ENCODE data around the gene HMGCL. TPM values are rescaled to one million over a fixed set of nuclear protein-coding genes. Genes with fewer than 3 reads are reported as not detected.
"Not testable (repeated sequence)": the region's sequence is repeated elsewhere in the genome, so short reads cannot be mapped to it uniquely, and the experiment has no call there.

Gene HMGCL
- 34.0 TPM for polyA plus RNA-seq (2013, experiment 1 of 2; ENCODE audit: insufficient read length)
- polyA plus RNA-seq (2013, experiment 2 of 2; ENCODE audit: insufficient read length), result 34.4 TPM

GRCh38 chr1:23825076-23825761 is at the start of gene HMGCL:
Gene HMGCL, minus strand, starts transcription at chr1:23825429. Its CDS starts 14 bp downstream, at chr1:23825415.
- peak; percentile 88 for DNase-seq

- DNase-seq, result no peak
These were observed 47.2 kb upstream of the HMGCL start for GRCh38 chr1:23872421-23872820.

DNA sequence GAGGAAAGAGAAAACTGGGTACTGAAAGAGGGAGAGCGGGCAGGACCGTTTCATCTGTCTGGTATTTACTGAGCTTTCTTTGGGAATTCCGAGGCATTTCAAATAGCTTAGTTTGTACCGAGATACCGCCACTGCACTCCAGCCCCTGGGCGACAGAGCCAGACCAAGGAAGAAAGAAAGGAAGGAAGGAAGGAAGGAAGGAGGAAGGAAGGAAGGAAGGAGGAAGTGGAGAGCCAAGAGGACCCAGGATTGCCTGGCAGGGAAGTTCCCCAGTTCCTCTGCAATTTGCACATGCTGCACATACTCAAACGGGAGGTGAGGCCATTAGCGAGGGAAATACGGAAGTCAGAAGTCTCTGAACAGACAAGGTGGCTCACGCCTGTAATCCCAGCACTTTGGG is 43.8 kb upstream of the HMGCL start:
- DNase-seq, result no peak

DNA sequence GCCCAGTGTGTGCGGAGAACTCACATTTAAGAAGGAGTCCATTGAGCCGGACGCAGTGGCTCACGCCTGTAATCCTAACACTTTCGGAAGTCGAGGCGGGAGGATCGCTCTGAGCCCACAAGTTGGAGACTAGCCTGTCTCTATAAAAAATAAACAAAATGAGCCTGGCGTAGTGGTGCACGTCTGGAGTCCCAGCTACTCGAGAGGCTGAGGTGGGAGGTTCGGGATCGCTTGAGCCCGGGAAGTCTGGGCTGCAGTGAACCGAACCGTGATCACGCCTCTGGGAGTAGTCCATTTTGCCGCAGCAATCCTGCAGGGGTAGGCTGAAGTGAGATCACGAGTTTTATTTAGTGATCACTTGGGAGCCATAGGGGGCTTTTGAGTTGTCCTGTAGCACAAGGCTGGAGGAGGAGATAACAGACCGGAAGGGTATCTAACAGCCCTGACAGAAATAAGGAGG is 43.4 kb upstream of the HMGCL start:
- DNase-seq, result no peak

- peak; percentile 77 for DNase-seq
These were observed 42.8 kb upstream of the HMGCL start, which contains the start of gene FUCA1 for GRCh38 chr1:23867895-23868556. Gene FUCA1, minus strand, starts transcription at chr1:23868290. Its CDS starts 4 bp downstream, at chr1:23868286.

DNA sequence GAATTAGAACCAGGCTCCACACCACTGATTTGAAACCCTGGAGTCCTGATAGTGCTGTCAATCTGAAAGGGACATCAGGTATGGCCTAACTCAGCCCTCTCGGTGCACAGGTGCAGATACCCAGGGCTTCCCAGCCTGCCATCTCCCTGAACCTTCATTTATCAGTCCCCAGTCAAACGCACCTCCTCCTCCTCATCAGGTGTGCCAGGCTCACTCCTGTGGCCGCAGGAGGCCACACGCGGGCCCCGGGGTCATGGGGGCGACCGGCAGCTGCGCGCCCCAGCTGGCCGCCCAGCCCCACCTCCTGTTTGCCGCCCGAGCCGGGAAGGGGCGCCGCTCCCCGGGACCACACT is 42.3 kb upstream of the HMGCL start:
- no peak for DNase-seq

DNA sequence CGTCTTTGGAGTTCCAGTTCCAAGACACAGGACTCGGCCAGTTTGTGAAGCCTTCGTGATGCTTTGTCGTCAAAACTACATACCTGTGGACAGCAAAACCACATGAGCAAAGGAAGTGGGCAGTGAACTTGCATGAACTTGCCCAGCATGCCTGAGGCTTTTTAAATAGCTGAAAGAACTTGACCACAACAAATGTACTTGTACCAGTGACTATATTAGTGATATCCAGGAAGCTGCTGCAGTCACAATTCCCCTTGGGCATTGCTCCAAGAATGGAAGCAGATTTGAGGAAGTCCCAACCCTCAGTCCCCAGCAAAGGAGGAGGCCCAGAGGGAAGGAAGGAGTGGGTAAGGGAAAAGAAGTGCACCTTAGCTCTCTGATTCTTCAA is 40.3 kb upstream of the HMGCL start:
- DNase-seq, result peak; percentile 33

DNA sequence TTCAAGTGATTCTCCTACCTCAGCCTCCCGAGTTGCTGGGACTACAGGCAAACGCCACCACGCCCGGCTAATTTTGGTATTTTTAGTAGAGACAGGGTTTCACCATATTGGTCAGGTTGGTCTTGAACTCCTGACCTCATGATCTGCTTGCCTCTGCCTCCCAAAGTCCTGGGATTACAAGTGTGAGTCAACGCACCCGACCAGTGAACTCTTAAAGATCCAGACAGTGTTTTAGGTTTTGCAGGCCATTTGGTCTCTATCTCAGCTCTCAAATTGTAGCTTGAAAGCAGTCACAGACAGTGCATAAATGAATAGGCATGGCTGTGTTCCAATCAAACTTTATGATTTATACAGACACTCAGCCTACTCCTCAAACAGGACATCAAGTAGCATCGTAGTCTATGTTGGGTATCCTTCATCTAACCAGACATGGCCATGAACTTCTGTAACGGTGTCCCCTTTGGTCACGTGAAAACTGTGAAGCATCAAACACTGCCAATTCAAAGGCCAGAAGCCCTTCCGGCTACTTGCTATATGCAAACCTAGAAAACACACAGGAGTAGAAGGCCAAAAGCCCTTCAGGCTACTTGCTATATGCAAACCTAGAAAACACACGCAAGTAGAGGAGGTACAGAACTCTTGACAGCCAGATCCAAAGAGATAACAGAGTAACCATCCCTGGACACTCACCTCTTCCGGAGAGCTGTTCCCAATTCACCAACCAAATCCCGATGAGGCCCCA is 39.7 kb upstream of the HMGCL start:
- DNase-seq, result no peak

DNA sequence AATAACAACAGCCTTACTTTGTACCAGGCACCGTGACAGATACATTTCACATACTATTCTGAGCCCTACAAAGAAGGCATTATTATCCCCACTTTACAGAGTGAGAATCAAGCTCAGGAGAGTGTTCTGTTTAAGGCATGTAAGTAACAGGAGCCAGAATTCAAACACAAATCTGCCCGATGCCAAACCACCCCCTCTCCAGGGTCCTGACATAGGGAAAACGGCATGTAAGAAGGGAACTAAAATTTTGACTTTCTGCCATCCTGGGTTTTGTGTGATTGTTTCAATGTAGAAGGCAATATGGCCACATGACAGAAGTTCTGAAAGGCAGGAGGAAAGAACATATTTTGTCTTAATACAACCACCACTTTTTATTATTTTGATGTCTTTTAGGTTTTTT is 37.4 kb upstream of the HMGCL start:
- no peak for DNase-seq

DNA sequence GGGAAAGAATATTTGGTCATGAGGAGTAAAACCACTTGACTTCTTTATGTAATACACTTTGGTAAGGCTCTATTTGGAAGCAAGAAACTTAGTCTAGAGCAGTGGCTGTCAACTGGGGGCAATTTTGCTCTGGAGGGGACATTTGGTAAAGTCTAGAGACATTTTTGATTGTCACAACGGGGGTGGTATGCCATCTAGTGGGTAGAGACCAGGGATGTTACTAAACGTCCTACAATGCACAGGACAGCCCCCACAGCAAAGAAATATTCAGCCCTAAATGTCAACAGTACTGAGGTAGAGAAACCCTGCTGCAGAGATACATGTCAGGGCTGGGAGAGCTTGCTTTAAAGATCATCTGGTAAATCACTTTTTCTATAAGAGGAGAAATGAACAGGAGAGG is 29.3 kb upstream of the HMGCL start:
- DNase-seq, result no peak

- not testable (repeated sequence) for DNase-seq
These were observed 27.9 kb upstream of the HMGCL start for GRCh38 chr1:23853124-23853523.

DNA sequence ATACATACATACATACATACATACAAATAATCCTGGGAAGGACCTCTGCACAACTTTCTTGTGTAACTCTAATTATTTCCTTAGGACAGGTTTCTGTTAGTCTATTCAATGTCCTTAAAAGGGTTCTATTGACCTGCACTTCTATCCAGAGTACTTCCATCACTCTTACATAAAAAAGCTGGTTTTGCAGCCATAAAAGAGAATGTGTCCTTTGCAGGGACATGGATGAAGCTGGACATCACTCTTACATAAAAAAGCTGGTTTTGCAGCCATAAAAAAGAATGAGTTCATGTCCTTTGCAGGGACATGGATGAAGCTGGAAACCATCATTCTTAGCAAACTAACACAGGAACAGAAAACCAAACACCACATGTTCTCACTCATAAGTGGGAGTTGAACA is 26.2 kb upstream of the HMGCL start:
- not testable (repeated sequence) for DNase-seq

DNA sequence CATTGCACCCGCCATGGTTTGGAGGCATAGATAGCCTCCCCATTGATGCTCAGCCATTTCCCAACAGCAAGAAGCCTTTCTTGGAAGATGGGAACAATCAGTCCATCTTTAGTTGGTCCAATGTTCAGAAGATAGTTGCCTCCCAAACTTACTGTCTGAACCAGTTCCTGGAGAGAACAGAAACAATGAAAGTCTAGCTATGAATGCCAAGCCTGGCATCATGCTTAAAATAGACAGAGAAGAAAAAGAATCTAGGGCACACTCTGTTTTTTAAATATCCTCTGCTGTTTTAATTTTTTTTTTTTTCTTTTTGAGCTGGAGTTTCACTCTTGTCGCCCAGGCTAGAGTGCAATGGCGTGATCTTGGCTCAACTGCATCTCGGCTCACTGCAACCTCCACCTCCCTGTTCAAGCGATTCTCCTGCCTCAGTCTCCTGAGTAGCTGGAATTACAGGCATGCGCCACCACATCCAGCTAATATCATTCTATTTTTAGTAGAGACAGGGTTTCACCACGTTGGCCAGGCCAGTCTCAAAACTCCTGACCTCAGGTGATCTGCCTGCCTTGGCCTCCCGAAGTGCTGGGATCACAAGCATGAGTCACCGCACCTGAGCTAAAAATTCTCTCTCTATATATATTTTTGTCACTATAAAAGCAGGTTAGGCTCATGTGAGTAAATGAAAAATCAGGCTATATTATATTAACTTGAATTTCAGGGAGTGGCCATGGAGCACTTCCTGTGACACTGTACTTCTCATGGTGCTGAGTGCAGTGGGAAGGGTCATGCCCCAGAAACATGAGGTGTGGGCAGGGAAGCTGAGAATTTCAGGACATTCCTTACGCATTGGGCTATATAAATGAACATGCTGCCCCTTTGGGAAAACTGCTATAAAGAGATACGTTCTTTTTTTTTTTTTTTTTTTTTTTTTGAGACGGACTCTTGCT is 23.7 kb upstream of the HMGCL start:
- no peak for DNase-seq

GRCh38 chr1:23847482-23848095 is 22.4 kb upstream of the HMGCL start:
- DNase-seq, result not testable (repeated sequence)

DNA sequence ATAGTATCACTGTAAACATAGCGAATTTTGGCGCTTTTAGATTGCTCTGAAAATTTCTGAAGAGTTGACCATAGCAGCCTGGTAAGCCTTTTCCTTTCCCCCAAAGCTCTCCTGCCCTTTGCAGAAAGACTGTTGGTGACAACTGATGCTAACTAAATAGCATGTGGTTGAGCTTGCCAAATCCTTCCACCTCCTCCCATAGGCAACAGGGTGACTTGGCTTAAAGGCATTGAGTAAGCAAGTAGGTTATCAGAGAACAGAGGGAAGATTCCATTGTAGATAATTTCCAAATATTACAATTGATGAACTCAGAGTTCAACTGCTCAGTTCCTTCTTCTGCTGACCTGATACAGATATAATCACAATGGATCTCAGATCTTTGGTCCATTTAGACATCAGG is 19.9 kb upstream of the HMGCL start:
- DNase-seq, result no peak

- no peak for DNase-seq
These were observed 18.4 kb upstream of the HMGCL start for GRCh38 chr1:23843644-23844043.

DNA sequence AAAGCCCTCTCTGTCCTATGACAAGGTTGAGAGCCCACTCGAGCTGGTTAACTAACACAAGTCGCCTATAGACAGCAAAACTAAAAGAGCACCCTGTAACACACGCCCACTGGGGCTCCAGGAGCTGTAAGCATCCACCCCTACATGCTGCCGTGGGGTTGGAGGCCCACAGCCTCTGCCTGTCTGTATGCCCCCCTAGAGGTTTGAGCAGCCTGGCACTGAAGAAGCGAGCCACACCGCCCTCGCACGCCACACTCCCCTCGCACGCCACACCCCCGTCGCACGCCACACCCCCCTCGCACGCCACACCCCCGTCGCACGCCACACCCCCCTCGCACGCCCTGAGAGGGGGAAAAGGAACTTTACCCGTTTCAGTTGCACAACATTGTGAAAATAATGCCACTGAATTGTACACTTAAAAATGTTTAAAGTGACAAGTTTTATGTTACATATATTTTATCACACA is 13.2 kb upstream of the HMGCL start:
- peak; percentile 18 for DNase-seq

DNA sequence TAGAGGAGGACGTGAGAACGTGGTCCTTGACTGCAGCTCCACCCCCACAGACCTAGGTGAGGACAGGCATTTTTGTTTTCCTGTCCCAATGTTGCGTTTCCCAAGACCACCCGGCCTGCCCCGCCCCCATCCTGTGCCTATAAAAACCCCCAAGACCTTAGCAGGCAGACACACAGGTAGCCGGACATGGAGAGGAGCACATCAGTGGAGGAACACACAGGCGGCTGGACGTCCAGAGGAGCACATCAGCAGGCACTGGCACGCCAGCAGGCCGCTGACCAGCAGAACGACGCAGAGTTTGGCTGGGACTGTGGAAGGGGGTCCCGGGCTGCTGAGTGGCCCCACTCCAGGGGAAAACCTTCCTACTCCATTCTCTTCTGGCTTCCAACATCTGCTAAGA is 12.7 kb upstream of the HMGCL start:
- no peak for DNase-seq

DNA sequence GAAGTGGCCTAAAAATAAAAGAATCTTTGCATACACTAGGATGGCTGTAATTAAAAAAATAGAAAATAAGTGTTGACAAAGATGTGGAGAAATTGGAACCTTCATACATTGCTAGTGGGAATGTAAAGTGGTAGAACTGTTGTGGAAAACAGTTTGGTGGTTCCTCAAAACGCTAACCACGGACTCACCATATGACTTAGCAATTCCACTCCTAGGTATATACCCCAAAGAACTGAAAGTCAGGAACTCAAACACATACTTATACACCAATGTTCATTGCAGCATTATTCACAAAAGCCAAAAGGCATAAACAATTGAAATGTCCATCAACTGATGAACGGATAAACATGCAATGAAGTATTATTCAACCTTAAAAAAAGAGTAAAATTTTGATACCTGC is 10.8 kb upstream of the HMGCL start:
- no peak for DNase-seq

DNA sequence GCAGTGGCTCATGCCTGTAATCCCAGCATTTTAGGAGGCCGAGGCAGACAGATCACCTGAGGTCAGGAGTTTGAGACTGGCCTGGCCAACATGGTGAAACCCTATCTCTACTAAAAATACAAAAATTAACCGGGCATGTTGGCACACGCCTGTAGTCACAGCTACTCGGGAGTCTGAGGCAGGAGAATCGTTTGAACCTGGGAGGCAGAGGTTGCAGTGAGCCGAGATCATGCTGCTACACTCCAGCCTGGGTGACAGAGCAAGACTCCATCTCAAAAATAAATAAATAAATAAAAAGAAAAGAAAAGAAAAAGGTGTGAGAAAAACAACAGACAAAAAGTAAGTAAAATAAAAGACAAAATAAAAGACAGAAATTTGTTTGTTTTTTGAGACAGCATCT is 8.9 kb upstream of the HMGCL start:
- DNase-seq, result not testable (repeated sequence)

DNA sequence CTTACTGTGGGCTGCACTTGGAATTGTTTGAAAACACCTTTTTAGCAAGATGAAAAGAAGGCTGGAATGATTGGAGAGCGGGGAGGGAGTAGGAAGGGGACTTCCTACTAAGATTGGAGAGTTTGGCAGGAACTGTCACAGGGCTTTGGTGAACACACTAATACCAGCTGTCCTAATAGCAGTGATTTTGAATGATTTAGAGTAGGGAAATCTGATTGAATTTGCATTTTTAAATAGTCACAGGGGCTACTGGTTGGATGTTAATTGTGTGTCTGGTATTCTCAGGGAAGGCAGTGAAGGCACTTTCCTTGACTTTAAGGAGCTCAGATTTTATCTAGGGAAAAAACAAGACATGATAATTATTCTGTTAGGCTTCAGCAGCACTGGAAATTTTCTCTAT is 2.5 kb upstream of the HMGCL start:
- no peak for DNase-seq

GRCh38 chr1:23826590-23826989 is 1.4 kb upstream of the HMGCL start:
- not testable (repeated sequence) for DNase-seq
